ENCODE data around the gene SEMA3A.

Gene SEMA3A

GRCh38 chr7:84231157-84231556 lies 36.6 kb upstream of the SEMA3A start:
- Histone ChIP-seq H3K36me3 (no peaks in the 10 kb centered on the region), H3K27ac (no peak overlapping the region), H3K27me3 (no peaks in the 10 kb centered on the region), H3K9me3 (no peaks in the 10 kb centered on the region), H3K4me1 (peaks cover 0 to 5% (median 0%) of the 10 kb centered on the region in 4 donors), H3K4me3 (no peak overlapping the region)
- no peak for DNase-seq
- TF ChIP-seq CTCF (IDR thresholded peaks at IDR 0.05) = no peak
- intact Hi-C loops (cut with DNase I; ENCODE audit: low total_unique reads) = no loop called here

GRCh38 chr7:84230491-84230890 lies 35.9 kb upstream of the SEMA3A start:
- H3K27ac ChIP-seq = no peak overlapping the region
- intact Hi-C loops (cut with DNase I; ENCODE audit: low total_unique reads) = no loop called here
- DNase-seq = no peak
- H3K4me3 ChIP-seq = no peak overlapping the region
- no peaks in the 10 kb centered on the region for H3K9me3 ChIP-seq
- peaks cover 0 to 5% (median 0%) of the 10 kb centered on the region in 4 donors for H3K4me1 ChIP-seq
- H3K27me3 ChIP-seq = no peaks in the 10 kb centered on the region
- TF ChIP-seq CTCF (IDR thresholded peaks at IDR 0.05) = no peak
- H3K36me3 ChIP-seq = no peaks in the 10 kb centered on the region

- H3K36me3 ChIP-seq = no peaks in the 10 kb centered on the region
- intact Hi-C loops (cut with DNase I; ENCODE audit: low total_unique reads) = no loop called here
- TF ChIP-seq CTCF (IDR thresholded peaks at IDR 0.05) = no peak
- no peaks in the 10 kb centered on the region for H3K9me3 ChIP-seq
- H3K27me3 ChIP-seq = no peaks in the 10 kb centered on the region
- no peak overlapping the region for H3K27ac ChIP-seq
- H3K4me3 ChIP-seq = no peak overlapping the region
- H3K4me1 ChIP-seq = peaks cover 0 to 5% (median 0%) of the 10 kb centered on the region in 4 donors
- no peak for DNase-seq
Measured at GRCh38 chr7:84228526-84228925, 33.9 kb upstream of the SEMA3A start.

GRCh38 chr7:84226759-84227158 lies 32.2 kb upstream of the SEMA3A start:
- no peak for TF ChIP-seq CTCF (IDR thresholded peaks at IDR 0.05)
- no peaks in the 10 kb centered on the region for H3K9me3 ChIP-seq
- no peaks in the 10 kb centered on the region for H3K27me3 ChIP-seq
- H3K27ac ChIP-seq = no peak overlapping the region
- H3K4me3 ChIP-seq = no peak overlapping the region
- H3K36me3 ChIP-seq = no peaks in the 10 kb centered on the region
- no peak for DNase-seq
- H3K4me1 ChIP-seq = no peaks in the 10 kb centered on the region
- intact Hi-C loops (cut with DNase I; ENCODE audit: low total_unique reads) = no loop called here

GRCh38 chr7:84224505-84224904 lies 29.9 kb upstream of the SEMA3A start:
- no peak for DNase-seq
- Histone ChIP-seq H3K9me3 (no peaks in the 10 kb centered on the region), H3K4me3 (no peak overlapping the region), H3K27me3 (no peaks in the 10 kb centered on the region), H3K36me3 (no peaks in the 10 kb centered on the region), H3K4me1 (no peaks in the 10 kb centered on the region), H3K27ac (no peak overlapping the region)
- no peak for TF ChIP-seq CTCF (IDR thresholded peaks at IDR 0.05)
- intact Hi-C loops (cut with DNase I; ENCODE audit: low total_unique reads) = no loop called here

GRCh38 chr7:84219310-84219709 lies 24.7 kb upstream of the SEMA3A start:
- H3K27me3 ChIP-seq = no peaks in the 10 kb centered on the region
- no peak for TF ChIP-seq CTCF (IDR thresholded peaks at IDR 0.05)
- no peaks in the 10 kb centered on the region for H3K9me3 ChIP-seq
- intact Hi-C loops (cut with DNase I; ENCODE audit: low total_unique reads) = no loop called here
- no peak overlapping the region for H3K27ac ChIP-seq
- H3K4me1 ChIP-seq = no peaks in the 10 kb centered on the region
- no peak overlapping the region for H3K4me3 ChIP-seq
- DNase-seq = no peak
- H3K36me3 ChIP-seq = no peaks in the 10 kb centered on the region
